Endothelial cell of umbilical vein (primary cell): Measurements from ENCODE around the gene MPC2. TPM values are rescaled to one million over a fixed set of nuclear protein-coding genes. Genes with fewer than 3 reads are reported as not detected.
"Not testable (repeated sequence)": the region's sequence is repeated elsewhere in the genome, so short reads cannot be mapped to it uniquely, and the experiment has no call there.

Source experiments
- BruUV-seq: library from RNA; stranded (reverse); fragments of 400-500 nt; replicated peaks from 2 replicates; lab custom pipeline; 2021; lab: Mats Ljungman, UMichigan
- CTCF ChIA-PET: fragments of 300-600, 350-600 bp; sonication (Branson Sonifier 250); formaldehyde crosslinking; loops from one replicate; lab custom pipeline; 2021; ENCODE audit warnings: antibody characterized with exemption, inconsistent platforms; lab: Charles Lee
- POLR2A ChIA-PET: fragments of 300-600, 350-600 bp; sonication (Branson Sonifier 250); formaldehyde crosslinking; loops from one replicate; lab custom pipeline; 2021; ENCODE audit warnings: antibody characterized with exemption, inconsistent platforms; lab: Charles Lee
- DNase-seq: peaks from one replicate; pipeline ENCODE4 v3.0.0-alpha.2; 2011; ENCODE audit warnings: low read depth, low spot score
- FAIRE-seq: peaks from 2 replicates; lab custom pipeline; 2011; peaks lifted over from hg19 to GRCh38; lab: Jason Lieb, UNC
- H2AFZ ChIP-seq: 2 replicates; pipeline ENCODE4 v1.6.0; 2012; ENCODE audit warnings: low read depth, low read length, control low read depth, inconsistent platforms
- H3K27ac ChIP-seq: 2 replicates; pipeline ENCODE4 v1.5.1; 2011; ENCODE audit warnings: low read depth, mild to moderate bottlenecking, control low read depth, low read length, moderate library complexity; ENCODE audit not compliant: insufficient read depth
- H3K27me3 ChIP-seq, 2 experiments: 2 replicates each; pipeline versions ENCODE4 v1.6.0 to v1.6.1; 2011; ENCODE audit warnings: low read length in 2 of 2, mixed read lengths in 1 of 2; ENCODE audit not compliant: control insufficient read depth in 2 of 2, insufficient read depth in 2 of 2
- H3K36me3 ChIP-seq, 2 experiments: 2 replicates in 1 of 2; 3 replicates in 1 of 2; pipeline ENCODE4 v1.5.1; 2011; ENCODE audit warnings: low read length in 2 of 2, mild to moderate bottlenecking in 1 of 2, moderate library complexity in 1 of 2; ENCODE audit not compliant: control insufficient read depth in 2 of 2, insufficient read depth in 2 of 2; ENCODE audit errors: extremely low read depth in 1 of 2
- H3K4me1 ChIP-seq: 3 replicates; pipeline ENCODE4 v1.5.1; 2011; ENCODE audit warnings: mild to moderate bottlenecking, low read length; ENCODE audit not compliant: control insufficient read depth, insufficient read depth; ENCODE audit errors: extremely low read depth
- H3K4me2 ChIP-seq: 2 replicates; pipeline ENCODE4 v1.6.1; 2011; ENCODE audit warnings: low read length, control low read depth, mixed read lengths; ENCODE audit not compliant: insufficient read depth
- H3K4me3 ChIP-seq, 3 experiments: fragments of 200-600 bp in 1 of 3; sonication (generic), shearing (Covaris generic) in 1 of 3; replicated peaks in 1 of 3; 2 replicates each; pipeline ENCODE4 v1.5.1; 2011 to 2016; ENCODE audit warnings: control low read depth in 3 of 3, low read length in 3 of 3, mild to moderate bottlenecking in 2 of 3, inconsistent platforms in 1 of 3, low read depth in 1 of 3, moderate library complexity in 1 of 3; ENCODE audit not compliant: insufficient read depth in 1 of 3
- H3K79me2 ChIP-seq: 2 replicates; pipeline ENCODE4 v1.6.0; 2012; ENCODE audit warnings: low read length, inconsistent platforms; ENCODE audit not compliant: control insufficient read depth, insufficient read depth
- H3K9ac ChIP-seq: replicated peaks from 2 replicates; pipeline ENCODE3; 2011; ENCODE audit warnings: low read length, control low read depth; ENCODE audit not compliant: insufficient read depth; ENCODE audit errors: extremely low read depth
- H3K9me1 ChIP-seq: replicated peaks from 3 replicates; pipeline ENCODE4 v1.6.0; 2011; ENCODE audit warnings: mild to moderate bottlenecking, low read length; ENCODE audit not compliant: control insufficient read depth, insufficient read depth; ENCODE audit errors: extremely low read depth
- H3K9me3 ChIP-seq: replicated peaks from 2 replicates; pipeline ENCODE4 v1.5.1; 2012; ENCODE audit warnings: low read length, inconsistent platforms; ENCODE audit not compliant: control insufficient read depth, insufficient read depth
- H4K20me1 ChIP-seq: replicated peaks from 2 replicates; pipeline ENCODE3; 2011; ENCODE audit warnings: mild to moderate bottlenecking, low read length; ENCODE audit not compliant: control insufficient read depth, insufficient read depth; ENCODE audit errors: extremely low read depth
- dilution Hi-C: fragments of 300-500 bp; cut with MboI; formaldehyde crosslinking; loops from one replicate; pipeline ENCODE4 v1.15.0; 2019; ENCODE audit warnings: low sequenced_read_pairs; ENCODE audit not compliant: extremely low pct_ligation_motif_present
- intact Hi-C: fragments of 100-400 bp; cut with micrococcal nuclease; formaldehyde crosslinking; loops from one replicate; pipeline ENCODE4 v1.10.0; 2022
- polyA plus RNA-seq, 4 experiments: library from polyadenylated mRNA; depleted of rRNA in 3 of 4; stranded (reverse) in 3 of 4; unstranded in 1 of 4; fragments of >200 nt; gene quantifications; 2 replicates each; pipeline versions ENCODE4 v1.2.1 to v1.2.3, GENCODE V29; 2011 to 2012; ENCODE audit warnings: missing spikeins in 1 of 4
- total RNA-seq: library from RNA; stranded (reverse); gene quantifications from 2 replicates; pipeline ENCODE4 v1.2.3, GENCODE V29; 2021

Gene MPC2
- total and polyA plus RNA-seq, 2 donors (not counting 3 experiments of a cell fraction or from before 2014, with no cell fraction given): 14.9 to 35.8 TPM

DNA sequence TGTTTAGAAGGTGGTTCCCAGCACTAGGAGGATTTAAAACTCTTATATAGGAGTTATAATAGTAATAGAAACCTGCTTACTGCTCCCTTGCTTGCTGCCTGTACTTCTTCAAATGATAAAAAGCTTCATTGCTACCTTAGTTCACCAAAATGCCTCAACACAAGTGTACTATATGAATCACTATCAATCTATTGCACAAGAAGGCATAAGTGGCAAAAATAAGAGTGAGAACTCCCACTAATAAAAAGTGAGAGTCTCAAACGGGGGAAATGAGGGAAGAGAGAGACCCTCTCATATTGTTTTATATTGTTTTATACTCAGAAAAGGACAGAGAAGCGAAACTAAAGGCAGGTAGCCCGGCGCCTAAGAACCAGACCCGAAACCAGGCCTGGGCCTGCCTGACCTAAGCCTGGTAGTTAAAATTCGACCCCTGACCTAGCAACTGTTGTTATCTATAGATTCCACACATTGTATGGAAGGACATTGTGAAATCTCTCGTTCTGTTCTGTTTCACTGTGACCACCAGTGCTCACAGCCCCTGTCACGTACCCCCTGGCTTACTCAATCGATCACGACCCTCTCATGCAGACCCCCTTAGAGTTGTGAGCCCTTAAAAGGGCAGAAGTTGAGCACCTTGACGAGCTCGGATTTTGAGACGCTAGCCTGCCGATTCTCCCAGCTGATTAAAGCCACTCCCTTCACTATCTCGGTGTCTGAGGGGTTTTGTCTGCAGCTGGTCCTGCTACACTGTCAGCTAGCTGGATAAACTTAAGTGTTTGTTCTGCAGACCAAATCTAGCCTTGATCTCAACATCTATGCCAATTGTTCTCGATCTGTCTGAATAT lies 67.5 kb downstream of the MPC2 start:
- H3K9me3 ChIP-seq, H3K4me3 ChIP-seq, BruUV-seq: not testable (repeated sequence)

DNA sequence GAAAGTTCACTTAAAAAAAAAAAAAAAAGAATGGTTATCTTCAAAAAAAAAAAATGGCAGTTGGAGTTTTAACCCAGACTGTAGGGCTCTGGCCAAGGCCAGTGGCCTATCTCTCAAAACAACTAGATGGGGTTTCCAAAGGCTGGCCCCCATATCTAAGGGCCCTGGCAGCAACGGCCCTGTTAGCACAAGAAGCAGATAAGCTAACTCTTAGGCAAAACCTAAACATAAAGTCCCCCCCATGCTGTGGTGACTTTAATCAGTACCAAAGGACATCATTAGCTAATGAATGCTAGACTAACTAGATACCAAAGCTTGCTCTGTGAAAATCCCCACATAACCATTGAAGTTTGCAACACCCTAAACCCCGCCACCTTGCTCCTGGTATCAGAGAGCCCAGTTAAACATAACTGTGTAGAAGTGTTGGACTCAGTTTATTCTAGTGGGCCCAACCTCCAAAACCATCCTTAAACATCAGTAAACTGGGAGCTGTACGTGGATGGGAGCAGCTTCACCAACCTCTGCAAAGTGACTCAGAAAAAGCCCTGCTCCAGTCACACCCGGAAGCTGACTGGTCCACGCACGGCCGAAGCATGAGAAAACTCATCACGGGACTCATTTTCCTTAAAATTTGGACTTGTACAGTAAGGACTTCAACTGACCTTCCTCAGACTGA lies 70.0 kb downstream of the MPC2 start:
- DNase-seq, FAIRE-seq, CTCF ChIA-PET, dilution Hi-C loops, H3K36me3 ChIP-seq, H3K4me2 ChIP-seq, H3K27ac ChIP-seq, intact Hi-C loops, H4K20me1 ChIP-seq, H3K9ac ChIP-seq, H3K9me1 ChIP-seq, POLR2A ChIA-PET, H3K9me3 ChIP-seq, BruUV-seq, H3K27me3 ChIP-seq, H3K4me3 ChIP-seq, H3K79me2 ChIP-seq, H2AFZ ChIP-seq: not testable (repeated sequence)
- H3K4me1 ChIP-seq: peaks cover 13% of the 10 kb centered on the region

More for the DNA sequence above, 67.5 kb downstream of the MPC2 start:
- H3K36me3 ChIP-seq, dilution Hi-C loops, H3K79me2 ChIP-seq, H3K9ac ChIP-seq, H3K4me2 ChIP-seq, H2AFZ ChIP-seq, POLR2A ChIA-PET, H3K4me1 ChIP-seq, intact Hi-C loops, H3K9me1 ChIP-seq, H3K27ac ChIP-seq, FAIRE-seq, DNase-seq, H4K20me1 ChIP-seq, H3K27me3 ChIP-seq: not testable (repeated sequence)
- CTCF ChIA-PET: interaction anchor here (1.5 kb wide), 1 partner anchor 39 kb away, joined by 3 read pairs; no protein-coding TSS in a partner anchor

Other genes with a start within 250 kb of the MPC2 start
- 99.1 and 99.4 TPM in 2 replicates for gene MPZL1, start 215.1 kb downstream of the MPC2 start, total RNA-seq
- 40.0 and 41.7 TPM in 2 replicates for gene MPZL1, start 215.1 kb downstream of the MPC2 start, polyA plus RNA-seq
- not detected in 2 replicates for gene ADCY10, start 22.9 kb downstream of the MPC2 start, total RNA-seq
- gene ADCY10, start 22.9 kb downstream of the MPC2 start, polyA plus RNA-seq: 0.11 TPM in 1 of 2 replicates, not detected in the other
- gene DCAF6, start 389 bp downstream of the MPC2 start, total RNA-seq: 38.7 and 39.4 TPM in 2 replicates
- gene DCAF6, start 389 bp downstream of the MPC2 start, polyA plus RNA-seq: 25.7 and 28.6 TPM in 2 replicates
- 34.8 and 36.5 TPM in 2 replicates for gene GPR161, start 199.9 kb upstream of the MPC2 start, total RNA-seq
- 32.3 and 34.7 TPM in 2 replicates for gene GPR161, start 199.9 kb upstream of the MPC2 start, polyA plus RNA-seq
- 37.6 and 45.8 TPM in 2 replicates for gene TIPRL, start 241.9 kb upstream of the MPC2 start, total RNA-seq
- gene TIPRL, start 241.9 kb upstream of the MPC2 start, polyA plus RNA-seq: 10.9 and 14.0 TPM in 2 replicates